Muscle of arm (tissue), 12 donors: ENCODE results near the gene DMKN. TPM values are rescaled to one million over a fixed set of nuclear protein-coding genes. Genes with fewer than 3 reads are reported as not detected.
"Not testable (repeated sequence)": the region's sequence is repeated elsewhere in the genome, so short reads cannot be mapped to it uniquely, and the experiment has no call there.

ENCODE experiments used
- DNase-seq: peaks from one replicate; pipeline ENCODE4 v3.0.0-alpha.2; 2013
- polyA plus RNA-seq, 12 donors: library from polyadenylated mRNA; unstranded; fragments of 120-200 nt; gene quantifications; one replicate each; pipeline ENCODE4 v1.2.1, GENCODE V29; 2013; ENCODE audit not compliant: insufficient read length in 12 of 12

DMKN gene
- polyA plus RNA-seq, 12 donors: 0.58 to 181 (median 1.2) TPM; not detected in 2

- DNase-seq: no peak
Measured at GRCh38 chr19:35500611-35501010, 12.8 kb downstream of the DMKN start.

GRCh38 chr19:35498984-35499527, 14.4 kb downstream of the DMKN start:
- DNase-seq: no peak

GRCh38 chr19:35498220-35498619, 15.2 kb downstream of the DMKN start:
- DNase-seq: no peak

GRCh38 chr19:35497406-35497805, 16.0 kb downstream of the DMKN start:
- DNase-seq: no peak

- DNase-seq: peak; percentile 65
Measured at GRCh38 chr19:35495107-35496064, 18.1 kb downstream of the DMKN start.

GRCh38 chr19:35493971-35494370, 19.5 kb downstream of the DMKN start:
- DNase-seq: no peak

- DNase-seq: no peak
Measured at GRCh38 chr19:35491836-35492360, 21.6 kb downstream of the DMKN start.

- no peak for DNase-seq
Measured at GRCh38 chr19:35490364-35490763, 23.1 kb downstream of the DMKN start, which contains the start of gene KRTDAP. TSS of gene KRTDAP (minus strand) at chr19:35490464. CDS start at chr19:35490442, 22 bp downstream.

GRCh38 chr19:35488677-35489076, 24.8 kb downstream of the DMKN start:
- DNase-seq: no peak

- DNase-seq: no peak
Measured at GRCh38 chr19:35487656-35488182, 25.7 kb downstream of the DMKN start.

- no peak for DNase-seq
Measured at GRCh38 chr19:35486268-35486708, 27.2 kb downstream of the DMKN start.

- DNase-seq: no peak
Measured at GRCh38 chr19:35484252-35485036, 29.0 kb downstream of the DMKN start.

- DNase-seq: no peak
Measured at GRCh38 chr19:35483089-35483488, 30.4 kb downstream of the DMKN start.

GRCh38 chr19:35478794-35479677, 34.4 kb downstream of the DMKN start:
- no peak for DNase-seq

- DNase-seq: no peak
Measured at GRCh38 chr19:35476149-35476548, 37.3 kb downstream of the DMKN start.

GRCh38 chr19:35474594-35474993, 38.9 kb downstream of the DMKN start:
- not testable (repeated sequence) for DNase-seq

GRCh38 chr19:35474104-35474503, 39.3 kb downstream of the DMKN start:
- DNase-seq: no peak

GRCh38 chr19:35471946-35472345, 41.5 kb downstream of the DMKN start:
- DNase-seq: no peak

- DNase-seq: not testable (repeated sequence)
Measured at GRCh38 chr19:35471075-35471474, 42.4 kb downstream of the DMKN start.

- DNase-seq: no peak
Measured at GRCh38 chr19:35470128-35470527, 43.3 kb downstream of the DMKN start.

- DNase-seq: no peak
Measured at GRCh38 chr19:35468637-35469036, 44.8 kb downstream of the DMKN start.
